ENCODE data around the gene RNF207. TPM values are rescaled to one million over a fixed set of nuclear protein-coding genes. Genes with fewer than 3 reads are reported as not detected.

The RNF207 gene
- total RNA-seq, 4 donors from 2014 or later = 56.9 to 153 (median 118) TPM

DNA sequence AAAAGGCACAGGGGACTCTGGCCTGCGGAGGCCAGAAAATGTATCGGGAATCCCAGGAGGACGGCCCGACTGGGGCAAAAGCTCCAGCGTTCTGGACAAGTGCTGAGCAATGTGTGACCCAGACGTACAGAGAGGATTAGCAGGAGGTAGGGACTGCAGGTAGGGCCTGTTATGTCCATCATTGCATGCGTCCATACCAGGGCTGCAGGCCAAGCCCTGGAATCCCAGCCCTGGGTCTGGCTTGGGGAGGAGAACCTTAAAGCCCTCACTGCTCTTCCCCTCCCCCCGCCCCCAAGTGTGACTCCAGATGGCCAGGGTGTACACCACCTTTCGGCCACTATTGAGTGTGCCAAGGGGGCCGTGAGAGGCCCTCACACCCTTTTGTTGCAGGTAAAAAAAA, 2.0 kb downstream of the RNF207 start:
- Histone ChIP-seq H3K4me3 (no peak overlapping the region), H3K27me3 (no peaks in the 10 kb centered on the region), H3K27ac (no peak overlapping the region), H3K36me3 (peaks cover 0 to 7% (median 0%) of the 10 kb centered on the region in 3 donors), H3K9me3 (no peaks in the 10 kb centered on the region), H3K4me1 (peaks cover 5 to 44% (median 25%) of the 10 kb centered on the region in 4 donors)
- TF ChIP-seq POLR2A (IDR thresholded peaks at IDR 0.05) = no peak
- TF ChIP-seq, protein P1, sequence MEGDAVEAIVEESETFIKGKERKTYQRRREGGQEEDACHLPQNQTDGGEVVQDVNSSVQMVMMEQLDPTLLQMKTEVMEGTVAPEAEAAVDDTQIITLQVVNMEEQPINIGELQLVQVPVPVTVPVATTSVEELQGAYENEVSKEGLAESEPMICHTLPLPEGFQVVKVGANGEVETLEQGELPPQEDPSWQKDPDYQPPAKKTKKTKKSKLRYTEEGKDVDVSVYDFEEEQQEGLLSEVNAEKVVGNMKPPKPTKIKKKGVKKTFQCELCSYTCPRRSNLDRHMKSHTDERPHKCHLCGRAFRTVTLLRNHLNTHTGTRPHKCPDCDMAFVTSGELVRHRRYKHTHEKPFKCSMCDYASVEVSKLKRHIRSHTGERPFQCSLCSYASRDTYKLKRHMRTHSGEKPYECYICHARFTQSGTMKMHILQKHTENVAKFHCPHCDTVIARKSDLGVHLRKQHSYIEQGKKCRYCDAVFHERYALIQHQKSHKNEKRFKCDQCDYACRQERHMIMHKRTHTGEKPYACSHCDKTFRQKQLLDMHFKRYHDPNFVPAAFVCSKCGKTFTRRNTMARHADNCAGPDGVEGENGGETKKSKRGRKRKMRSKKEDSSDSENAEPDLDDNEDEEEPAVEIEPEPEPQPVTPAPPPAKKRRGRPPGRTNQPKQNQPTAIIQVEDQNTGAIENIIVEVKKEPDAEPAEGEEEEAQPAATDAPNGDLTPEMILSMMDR (IDR thresholded peaks at IDR 0.05) = no peak
- no peak for DNase-seq

DNA sequence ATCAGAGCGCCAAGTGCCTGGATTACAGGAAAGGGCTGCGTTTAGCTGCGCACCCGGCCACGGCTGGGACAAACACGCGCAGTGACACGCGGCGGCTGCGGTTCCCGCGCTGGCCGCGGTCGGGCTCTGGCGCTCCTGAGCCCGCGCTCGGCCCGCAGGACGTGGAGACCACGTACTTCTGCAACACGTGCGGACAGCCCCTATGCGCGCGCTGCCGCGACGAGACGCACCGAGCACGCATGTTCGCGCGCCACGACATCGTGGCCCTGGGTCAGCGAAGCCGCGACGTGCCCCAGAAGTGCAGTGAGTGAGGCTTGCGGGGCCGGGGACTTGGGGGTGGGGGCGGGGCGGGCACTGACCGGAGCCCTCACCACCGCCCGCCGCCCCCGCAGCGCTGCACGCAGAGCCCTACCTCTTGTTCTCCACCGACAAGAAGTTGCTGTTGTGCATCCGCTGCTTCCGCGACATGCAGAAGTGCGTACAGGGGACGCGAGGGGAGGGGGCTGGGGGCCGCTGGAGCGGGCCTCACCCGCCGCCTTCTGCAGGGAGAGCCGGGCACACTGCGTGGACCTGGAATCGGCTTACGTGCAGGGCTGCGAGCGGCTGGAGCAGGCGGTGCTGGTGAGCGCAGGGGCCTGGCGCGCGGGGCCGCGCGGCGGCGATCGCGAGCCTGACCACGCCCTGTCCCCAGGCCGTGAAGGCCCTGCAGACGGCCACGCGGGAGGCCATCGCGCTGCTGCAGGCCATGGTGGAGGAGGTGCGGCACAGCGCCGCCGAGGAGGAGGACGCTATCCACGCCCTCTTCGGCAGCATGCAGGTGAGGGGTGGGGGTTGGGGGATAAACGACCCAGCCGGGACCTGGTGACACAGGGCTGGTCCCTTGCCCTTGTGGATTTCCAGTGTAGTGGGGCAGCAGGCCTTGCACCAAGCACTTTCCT, 3.1 kb downstream of the RNF207 start:
- no peak for TF ChIP-seq POLR2A (IDR thresholded peaks at IDR 0.05)
- TF ChIP-seq, protein P1 (IDR thresholded peaks at IDR 0.05) = peak; percentile 22 to 72 (median 53)
- Histone ChIP-seq H3K9me3 (no peaks in the 10 kb centered on the region), H3K4me3 (peak overlapping the region; percentile 29 to 57 (median 52)), H3K4me1 (peaks cover 5 to 44% (median 25%) of the 10 kb centered on the region in 4 donors), H3K27ac (peak overlapping the region in 1 of 4 donors; percentile 38), H3K36me3 (peaks cover 0 to 7% (median 0%) of the 10 kb centered on the region in 3 donors), H3K27me3 (no peaks in the 10 kb centered on the region)
- peak in 2 of 3 donors; percentile 62 to 78 for DNase-seq

DNA sequence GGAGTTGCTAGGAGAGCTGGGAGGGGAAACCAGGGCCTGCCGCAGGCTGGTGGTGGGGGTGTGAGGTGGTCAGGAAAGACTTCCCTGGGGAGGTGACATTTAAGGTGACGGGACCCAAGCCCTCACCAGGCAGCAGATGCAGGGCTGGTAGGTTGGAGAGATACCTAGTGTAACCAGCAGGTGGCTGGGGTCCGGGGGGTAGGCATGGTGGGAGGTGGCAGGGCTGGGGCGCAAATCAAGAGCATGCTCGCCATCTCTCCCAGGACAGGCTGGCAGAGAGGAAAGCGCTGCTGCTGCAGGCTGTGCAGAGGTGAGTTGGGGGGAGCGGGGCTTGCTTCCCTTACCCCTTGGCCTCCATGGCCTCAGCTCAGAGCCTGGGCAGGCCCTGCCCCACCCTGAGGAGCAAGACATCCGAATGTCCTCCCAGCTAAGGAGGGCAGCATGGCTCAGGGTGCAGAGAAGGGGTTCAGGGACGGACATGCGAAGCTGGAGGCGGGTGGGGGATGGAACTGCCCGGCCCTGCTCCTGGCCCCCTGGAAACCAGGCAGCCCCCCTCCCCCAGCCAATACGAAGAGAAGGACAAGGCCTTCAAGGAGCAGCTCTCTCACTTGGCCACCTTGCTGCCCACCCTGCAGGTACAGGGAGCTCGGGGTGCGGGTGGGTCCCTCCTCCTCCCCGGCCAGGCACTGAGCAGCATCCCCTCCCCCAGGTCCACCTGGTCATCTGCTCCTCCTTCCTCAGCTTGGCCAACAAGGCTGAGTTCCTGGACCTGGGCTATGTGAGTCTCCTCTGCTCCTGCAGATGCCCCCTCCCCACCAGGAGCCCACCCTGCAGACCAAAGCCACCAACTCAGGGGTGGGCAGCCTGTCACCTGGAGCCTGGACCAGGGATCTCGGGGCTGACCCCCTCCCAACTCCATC, 4.0 kb downstream of the RNF207 start:
- Histone ChIP-seq H3K9me3 (no peaks in the 10 kb centered on the region), H3K4me3 (peak overlapping the region in 1 of 4 donors; percentile 54), H3K4me1 (peaks cover 5 to 39% (median 23%) of the 10 kb centered on the region in 4 donors), H3K27ac (no peak overlapping the region), H3K36me3 (peaks cover 0 to 7% (median 0%) of the 10 kb centered on the region in 3 donors), H3K27me3 (no peaks in the 10 kb centered on the region)
- TF ChIP-seq, protein P1 (IDR thresholded peaks at IDR 0.05) = no peak
- TF ChIP-seq POLR2A (IDR thresholded peaks at IDR 0.05) = no peak
- no peak for DNase-seq

DNA sequence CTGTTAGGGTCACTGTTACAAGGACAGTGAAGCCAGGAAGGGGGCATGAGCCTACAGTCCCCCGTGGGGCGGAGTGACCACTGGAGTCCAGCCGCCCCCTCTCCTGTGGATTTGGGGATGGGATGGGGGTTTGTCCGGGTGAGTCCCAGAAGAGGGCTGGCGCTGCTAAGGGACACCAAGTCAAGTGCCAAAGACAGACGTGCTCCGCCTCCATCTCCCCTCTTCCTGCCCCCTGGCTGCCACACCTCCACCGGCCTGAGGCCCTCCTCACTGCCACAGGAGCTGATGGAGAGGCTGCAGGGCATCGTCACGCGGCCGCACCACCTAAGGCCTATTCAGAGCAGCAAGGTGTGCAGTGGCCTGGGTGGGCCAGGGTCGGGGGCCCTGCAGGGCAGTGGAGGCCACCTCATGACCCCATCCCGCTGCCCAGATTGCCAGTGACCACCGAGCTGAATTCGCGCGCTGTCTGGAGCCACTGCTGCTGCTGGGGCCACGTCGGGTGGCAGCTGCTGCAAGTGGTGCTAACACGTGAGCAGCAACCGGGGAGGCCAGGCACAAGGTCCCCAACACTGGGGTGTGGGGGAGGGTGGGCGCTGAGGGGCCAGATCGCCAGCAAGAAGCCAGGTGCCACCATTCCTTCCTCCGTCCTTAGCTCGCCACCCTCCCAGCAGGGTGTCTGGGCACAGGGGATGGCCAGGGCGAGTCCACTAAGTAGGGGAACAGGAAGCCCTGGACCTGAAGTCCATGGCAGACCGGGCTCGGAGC, 4.9 kb downstream of the RNF207 start:
- TF ChIP-seq POLR2A (IDR thresholded peaks at IDR 0.05) = no peak
- TF ChIP-seq, protein P1 (IDR thresholded peaks at IDR 0.05) = no peak
- no peaks in the 10 kb centered on the region for H3K27me3 ChIP-seq
- no peaks in the 10 kb centered on the region for H3K9me3 ChIP-seq
- DNase-seq = no peak
- no peak overlapping the region for H3K4me3 ChIP-seq
- H3K27ac ChIP-seq = no peak overlapping the region
- H3K36me3 ChIP-seq = peaks cover 0 to 7% (median 0%) of the 10 kb centered on the region in 3 donors
- peaks cover 5 to 30% (median 16%) of the 10 kb centered on the region in 4 donors for H3K4me1 ChIP-seq

DNA sequence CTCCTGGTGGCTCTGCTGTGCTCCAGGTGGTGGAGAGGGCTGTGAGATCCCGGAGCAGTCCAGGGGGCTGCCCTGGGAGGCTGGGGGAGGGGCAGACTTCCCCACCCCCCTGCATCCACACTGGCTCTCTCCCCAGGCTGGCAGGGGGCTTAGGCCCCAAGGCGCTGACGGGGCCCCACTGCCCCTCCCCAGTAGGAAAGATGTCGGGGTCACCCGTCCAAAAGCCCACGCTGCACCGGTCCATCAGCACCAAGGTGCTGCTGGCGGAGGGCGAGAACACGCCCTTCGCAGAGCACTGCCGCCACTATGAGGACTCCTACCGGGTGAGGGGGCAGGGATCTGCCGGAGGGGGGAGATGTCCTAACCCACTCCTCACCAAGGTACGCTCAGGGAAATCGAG, 5.8 kb downstream of the RNF207 start:
- no peaks in the 10 kb centered on the region for H3K9me3 ChIP-seq
- H3K4me1 ChIP-seq = peaks cover 5 to 21% (median 13%) of the 10 kb centered on the region in 4 donors
- no peak overlapping the region for H3K4me3 ChIP-seq
- DNase-seq = no peak
- H3K36me3 ChIP-seq = peaks cover 0 to 11% (median 0%) of the 10 kb centered on the region in 3 donors
- TF ChIP-seq, protein P1 (IDR thresholded peaks at IDR 0.05) = no peak
- no peak for TF ChIP-seq POLR2A (IDR thresholded peaks at IDR 0.05)
- H3K27me3 ChIP-seq = no peaks in the 10 kb centered on the region
- H3K27ac ChIP-seq = no peak overlapping the region
